Activated T-helper 2 cell treated with anti-CD3 and anti-CD28 coated beads, Interferon-gamma antibody, Interleukin-2, Interleukin-4, amounts not matched to agents 10 μg/mL and 5 μg/mL and 100 μg/mL, durations not matched to agents 14 hours and 24 hours and 36 hours (primary cell): ENCODE results near the gene LRRC32. TPM values are rescaled to one million over a fixed set of nuclear protein-coding genes. Genes with fewer than 3 reads are reported as not detected.

Experiments
- DNase-seq: peaks from one replicate; pipeline ENCODE4 v3.0.0; 2021; ENCODE audit warnings: low spot score
- H3K27ac Mint-ChIP-seq: one replicate; pipeline ENCODE4 v1.8.0; 2021; ENCODE audit warnings: mixed read lengths
- H3K27me3 Mint-ChIP-seq: one replicate; pipeline ENCODE4 v1.8.0; 2021; ENCODE audit warnings: low read depth, mixed read lengths
- H3K36me3 Mint-ChIP-seq: one replicate; pipeline ENCODE4 v1.8.0; 2021; ENCODE audit warnings: low read depth, mixed read lengths
- H3K4me1 Mint-ChIP-seq: one replicate; pipeline ENCODE4 v1.8.0; 2021; ENCODE audit warnings: low read depth, mixed read lengths
- H3K4me3 Mint-ChIP-seq: one replicate; pipeline ENCODE4 v1.8.0; 2021; ENCODE audit warnings: low read depth, mild to moderate bottlenecking, moderate library complexity, mixed read lengths
- H3K9me3 Mint-ChIP-seq: one replicate; pipeline ENCODE4 v1.8.0; 2021; ENCODE audit warnings: mixed read lengths
- intact Hi-C: fragments of 100-400 bp; cut with micrococcal nuclease; formaldehyde crosslinking; loops from one replicate; pipeline ENCODE4 v1.15.1; 2023
- total RNA-seq: library from RNA; stranded (reverse); gene quantifications from 2 replicates; pipeline ENCODE4 v1.2.3, GENCODE V29; 2022

LRRC32 gene
- total RNA-seq, 1 donor from 2014 or later, result 26.7 TPM

- Mint-ChIP-seq H3K4me1 (peaks cover 58% of the 10 kb centered on the region), H3K27ac (no peak overlapping the region), H3K36me3 (peaks cover 20% of the 10 kb centered on the region), H3K4me3 (peak overlapping the region; percentile 59), H3K27me3 (peaks cover 3% of the 10 kb centered on the region), H3K9me3 (no peaks in the 10 kb centered on the region)
- DNase-seq, result no peak
- intact Hi-C loops, result loop anchor here (2.0 to 10.0 kb wide), 4 partner anchors 45 to 437 kb away; no protein-coding TSS in a partner anchor
These were observed 1.2 kb upstream of the LRRC32 start for GRCh38 chr11:76671626-76672309.

GRCh38 chr11:76671237-76671592, 668 bp upstream of the LRRC32 start:
- H3K27me3 Mint-ChIP-seq, result peaks cover 3% of the 10 kb centered on the region
- no peak overlapping the region for H3K27ac Mint-ChIP-seq
- no peak for DNase-seq
- intact Hi-C loops, result loop anchor here (5.0 to 10.0 kb wide), 2 partner anchors 229 to 436 kb away; no protein-coding TSS in a partner anchor
- no peaks in the 10 kb centered on the region for H3K9me3 Mint-ChIP-seq
- peaks cover 20% of the 10 kb centered on the region for H3K36me3 Mint-ChIP-seq
- peak overlapping the region; percentile 59 for H3K4me3 Mint-ChIP-seq
- peaks cover 59% of the 10 kb centered on the region for H3K4me1 Mint-ChIP-seq

GRCh38 chr11:76669901-76670484, 554 bp downstream of the LRRC32 start:
- intact Hi-C loops, result loop anchor here (5.0 to 10.0 kb wide), 2 partner anchors 228 to 435 kb away; no protein-coding TSS in a partner anchor
- DNase-seq, result no peak
- no peaks in the 10 kb centered on the region for H3K9me3 Mint-ChIP-seq
- peaks cover 3% of the 10 kb centered on the region for H3K27me3 Mint-ChIP-seq
- no peak overlapping the region for H3K27ac Mint-ChIP-seq
- H3K36me3 Mint-ChIP-seq, result peaks cover 25% of the 10 kb centered on the region
- peak overlapping the region; percentile 84 for H3K4me3 Mint-ChIP-seq
- peaks cover 65% of the 10 kb centered on the region for H3K4me1 Mint-ChIP-seq

GRCh38 chr11:76668362-76669155, 2.0 kb downstream of the LRRC32 start:
- H3K27ac Mint-ChIP-seq, result peak overlapping the region; percentile 32
- H3K36me3 Mint-ChIP-seq, result peaks cover 37% of the 10 kb centered on the region
- H3K4me3 Mint-ChIP-seq, result peak overlapping the region; percentile 84
- intact Hi-C loops, result no loop called here
- no peak for DNase-seq
- H3K27me3 Mint-ChIP-seq, result peaks cover 3% of the 10 kb centered on the region
- peaks cover 63% of the 10 kb centered on the region for H3K4me1 Mint-ChIP-seq
- no peaks in the 10 kb centered on the region for H3K9me3 Mint-ChIP-seq

- H3K9me3 Mint-ChIP-seq, result no peaks in the 10 kb centered on the region
- peaks cover 3% of the 10 kb centered on the region for H3K27me3 Mint-ChIP-seq
- DNase-seq, result no peak
- H3K4me3 Mint-ChIP-seq, result peak overlapping the region; percentile 84
- intact Hi-C loops, result no loop called here
- H3K27ac Mint-ChIP-seq, result peak overlapping the region; percentile 10
- H3K36me3 Mint-ChIP-seq, result peaks cover 39% of the 10 kb centered on the region
- H3K4me1 Mint-ChIP-seq, result peaks cover 56% of the 10 kb centered on the region
These were observed 2.7 kb downstream of the LRRC32 start for GRCh38 chr11:76667856-76668255.

- Mint-ChIP-seq H3K4me1 (peaks cover 54% of the 10 kb centered on the region), H3K27me3 (peaks cover 3% of the 10 kb centered on the region), H3K36me3 (peaks cover 39% of the 10 kb centered on the region), H3K27ac (no peak overlapping the region), H3K9me3 (no peaks in the 10 kb centered on the region), H3K4me3 (peak overlapping the region; percentile 84)
- DNase-seq, result no peak
- intact Hi-C loops, result no loop called here
These were observed 3.2 kb downstream of the LRRC32 start for GRCh38 chr11:76667271-76667818.

GRCh38 chr11:76666830-76667229, 3.7 kb downstream of the LRRC32 start:
- DNase-seq, result no peak
- Mint-ChIP-seq H3K9me3 (no peaks in the 10 kb centered on the region), H3K27ac (peak overlapping the region; percentile 11), H3K27me3 (peaks cover 3% of the 10 kb centered on the region), H3K36me3 (peaks cover 39% of the 10 kb centered on the region), H3K4me1 (peaks cover 53% of the 10 kb centered on the region), H3K4me3 (peak overlapping the region; percentile 30)
- intact Hi-C loops, result no loop called here

- Mint-ChIP-seq H3K4me3 (peak overlapping the region; percentile 18), H3K27me3 (peaks cover 3% of the 10 kb centered on the region), H3K9me3 (no peaks in the 10 kb centered on the region), H3K4me1 (peaks cover 49% of the 10 kb centered on the region), H3K36me3 (peaks cover 39% of the 10 kb centered on the region), H3K27ac (peak overlapping the region; percentile 55)
- DNase-seq, result no peak
- intact Hi-C loops, result no loop called here
These were observed 4.1 kb downstream of the LRRC32 start for GRCh38 chr11:76666408-76666807.

- intact Hi-C loops, result no loop called here
- Mint-ChIP-seq H3K9me3 (no peaks in the 10 kb centered on the region), H3K36me3 (peaks cover 39% of the 10 kb centered on the region), H3K4me3 (peak overlapping the region; percentile 27), H3K27me3 (peaks cover 3% of the 10 kb centered on the region), H3K27ac (peak overlapping the region; percentile 39), H3K4me1 (peaks cover 46% of the 10 kb centered on the region)
- no peak for DNase-seq
These were observed 4.6 kb downstream of the LRRC32 start for GRCh38 chr11:76665921-76666351.

GRCh38 chr11:76665172-76665571, 5.4 kb downstream of the LRRC32 start:
- Mint-ChIP-seq H3K27ac (peak overlapping the region; percentile 76), H3K4me3 (no peak overlapping the region), H3K9me3 (no peaks in the 10 kb centered on the region), H3K36me3 (peaks cover 44% of the 10 kb centered on the region), H3K4me1 (peaks cover 45% of the 10 kb centered on the region), H3K27me3 (peaks cover 3% of the 10 kb centered on the region)
- DNase-seq, result no peak
- intact Hi-C loops, result no loop called here

- intact Hi-C loops, result no loop called here
- H3K27me3 Mint-ChIP-seq, result peaks cover 3% of the 10 kb centered on the region
- H3K4me1 Mint-ChIP-seq, result peaks cover 40% of the 10 kb centered on the region
- peak overlapping the region; percentile 76 for H3K27ac Mint-ChIP-seq
- no peaks in the 10 kb centered on the region for H3K9me3 Mint-ChIP-seq
- DNase-seq, result no peak
- H3K4me3 Mint-ChIP-seq, result no peak overlapping the region
- H3K36me3 Mint-ChIP-seq, result peaks cover 41% of the 10 kb centered on the region
These were observed 5.9 kb downstream of the LRRC32 start for GRCh38 chr11:76664578-76665061.

GRCh38 chr11:76663912-76664440, 6.6 kb downstream of the LRRC32 start:
- Mint-ChIP-seq H3K4me3 (no peak overlapping the region), H3K27me3 (peaks cover 1% of the 10 kb centered on the region), H3K9me3 (no peaks in the 10 kb centered on the region), H3K36me3 (peaks cover 37% of the 10 kb centered on the region), H3K4me1 (peaks cover 35% of the 10 kb centered on the region), H3K27ac (no peak overlapping the region)
- no peak for DNase-seq
- intact Hi-C loops, result no loop called here
